ENCODE data around the gene GLB1L2. TPM values are rescaled to one million over a fixed set of nuclear protein-coding genes. Genes with fewer than 3 reads are reported as not detected.

GLB1L2 gene
- total RNA-seq, 1 experiment from 2014 or later, result 27.1 TPM

GRCh38 chr11:134360050-134360835, 28.5 kb downstream of the GLB1L2 start:
- no peaks in the 10 kb centered on the region for H3K9me3 ChIP-seq (ENCODE audit: control insufficient read depth in 1 of 2, insufficient read depth in 1 of 2, low read depth in 1 of 2, low read length in 2 of 2)
- RAD21 ChIA-PET (ENCODE audit: low non-redundant PET in 1 of 2, low total read pairs in 2 of 2, uncharacterized antibody in 2 of 2, unreplicated experiment in 2 of 2), result no interaction called here
- H3K79me2 ChIP-seq (ENCODE audit: insufficient read depth, low read length), result no peaks in the 10 kb centered on the region
- H2AFZ ChIP-seq (ENCODE audit: low read depth, low read length, poor library complexity, severe bottlenecking), result no peak overlapping the region
- H3K36me3 ChIP-seq (ENCODE audit: control insufficient read depth in 1 of 2, insufficient read depth in 2 of 2, low read length in 2 of 2), result no peaks in the 10 kb centered on the region
- no peak overlapping the region for H3K4me2 ChIP-seq (ENCODE audit: low read length)
- CTCF ChIA-PET, result no interaction called here
- DNase-seq (ENCODE audit: low read depth, low spot score), result peak; percentile 54
- no TSS peak for BruUV-seq (replicated peaks)
- H3K4me1 ChIP-seq (ENCODE audit: control insufficient read depth in 1 of 2, insufficient read depth in 2 of 2, low read length in 2 of 2), result no peaks in the 10 kb centered on the region
- no peak overlapping the region for H3K9ac ChIP-seq (ENCODE audit: low read length)
- no peak overlapping the region for H3K4me3 ChIP-seq (replicated peaks in 1 of 2; ENCODE audit: low read depth in 1 of 2, low read length in 2 of 2)
- H4K20me1 ChIP-seq (ENCODE audit: insufficient read depth), result no peaks in the 10 kb centered on the region
- peak; percentile 99 for ATAC-seq
- POLR2A ChIA-PET, result no interaction called here
- H3K9me2 ChIP-seq (ENCODE audit: insufficient read depth), result no peaks in the 10 kb centered on the region
- H3K27me3 ChIP-seq (ENCODE audit: insufficient read depth, low read length), result no peaks in the 10 kb centered on the region
- intact Hi-C loops (cut with micrococcal nuclease), result loop anchor here (1.0 to 5.0 kb wide), 5 partner anchors 219 to 507 kb away; no protein-coding TSS in a partner anchor
- TF ChIP-seq RAD21 (IDR thresholded peaks at IDR 0.05; ENCODE audit: low read depth) (peak; percentile 95), CTCF (IDR thresholded peaks at IDR 0.05 in 2 of 3, conservative IDR thresholded peaks at IDR 0.05 in 1 of 3; ENCODE audit: borderline replicate concordance in 1 of 3, insufficient read depth in 1 of 3, low read depth in 2 of 3, low read length in 2 of 3) (peak; percentile 86 to 93 (median 92)), ZFX (IDR thresholded peaks at IDR 0.05) (0 out of 2 replicates have a peak, but pooled peaks have one; percentile 29)
- TF ChIP-seq, protein P1, sequence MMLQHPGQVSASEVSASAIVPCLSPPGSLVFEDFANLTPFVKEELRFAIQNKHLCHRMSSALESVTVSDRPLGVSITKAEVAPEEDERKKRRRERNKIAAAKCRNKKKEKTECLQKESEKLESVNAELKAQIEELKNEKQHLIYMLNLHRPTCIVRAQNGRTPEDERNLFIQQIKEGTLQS (IDR thresholded peaks at IDR 0.05), result no peak
- TF ChIP-seq, protein P2, sequence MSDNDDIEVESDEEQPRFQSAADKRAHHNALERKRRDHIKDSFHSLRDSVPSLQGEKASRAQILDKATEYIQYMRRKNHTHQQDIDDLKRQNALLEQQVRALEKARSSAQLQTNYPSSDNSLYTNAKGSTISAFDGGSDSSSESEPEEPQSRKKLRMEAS (IDR thresholded peaks at IDR 0.05), result peak; percentile 79
- H3K27ac ChIP-seq (ENCODE audit: low read depth, low read length), result no peak overlapping the region

- H3K9ac ChIP-seq (ENCODE audit: low read length), result no peak overlapping the region
- intact Hi-C loops (cut with micrococcal nuclease), result loop anchor here (5.0 kb wide), 3 partner anchors 231 to 506 kb away; no protein-coding TSS in a partner anchor
- H3K79me2 ChIP-seq (ENCODE audit: insufficient read depth, low read length), result no peaks in the 10 kb centered on the region
- H3K27ac ChIP-seq (ENCODE audit: low read depth, low read length), result no peak overlapping the region
- DNase-seq (ENCODE audit: low read depth, low spot score) (no peak), ATAC-seq (no peak)
- no peak overlapping the region for H3K4me2 ChIP-seq (ENCODE audit: low read length)
- ChIA-PET POLR2A (no interaction called here), RAD21 (ENCODE audit: low non-redundant PET in 1 of 2, low total read pairs in 2 of 2, uncharacterized antibody in 2 of 2, unreplicated experiment in 2 of 2) (no interaction called here), CTCF (no interaction called here)
- H4K20me1 ChIP-seq (ENCODE audit: insufficient read depth), result no peaks in the 10 kb centered on the region
- H3K9me2 ChIP-seq (ENCODE audit: insufficient read depth), result no peaks in the 10 kb centered on the region
- BruUV-seq (replicated peaks), result no TSS peak
- no peak for TF ChIP-seq EZH2 (IDR thresholded peaks at IDR 0.05)
- TF ChIP-seq YY1 (IDR thresholded peaks at IDR 0.05; ENCODE audit: extremely low read depth, insufficient replicate concordance, low read depth, low read length), result no peak
- no peak for TF ChIP-seq CEBPB (IDR thresholded peaks at IDR 0.05; ENCODE audit: low read depth)
- TF ChIP-seq, protein P3, sequence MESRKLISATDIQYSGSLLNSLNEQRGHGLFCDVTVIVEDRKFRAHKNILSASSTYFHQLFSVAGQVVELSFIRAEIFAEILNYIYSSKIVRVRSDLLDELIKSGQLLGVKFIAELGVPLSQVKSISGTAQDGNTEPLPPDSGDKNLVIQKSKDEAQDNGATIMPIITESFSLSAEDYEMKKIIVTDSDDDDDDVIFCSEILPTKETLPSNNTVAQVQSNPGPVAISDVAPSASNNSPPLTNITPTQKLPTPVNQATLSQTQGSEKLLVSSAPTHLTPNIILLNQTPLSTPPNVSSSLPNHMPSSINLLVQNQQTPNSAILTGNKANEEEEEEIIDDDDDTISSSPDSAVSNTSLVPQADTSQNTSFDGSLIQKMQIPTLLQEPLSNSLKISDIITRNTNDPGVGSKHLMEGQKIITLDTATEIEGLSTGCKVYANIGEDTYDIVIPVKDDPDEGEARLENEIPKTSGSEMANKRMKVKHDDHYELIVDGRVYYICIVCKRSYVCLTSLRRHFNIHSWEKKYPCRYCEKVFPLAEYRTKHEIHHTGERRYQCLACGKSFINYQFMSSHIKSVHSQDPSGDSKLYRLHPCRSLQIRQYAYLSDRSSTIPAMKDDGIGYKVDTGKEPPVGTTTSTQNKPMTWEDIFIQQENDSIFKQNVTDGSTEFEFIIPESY (IDR thresholded peaks at IDR 0.05; ENCODE audit: extremely low read depth, insufficient replicate concordance, low read length), result no peak
- no peak for TF ChIP-seq ZNF274 (IDR thresholded peaks at IDR 0.05; ENCODE audit: low read depth, low read length)
- H3K27me3 ChIP-seq (ENCODE audit: insufficient read depth, low read length), result no peaks in the 10 kb centered on the region
- no peak overlapping the region for H2AFZ ChIP-seq (ENCODE audit: low read depth, low read length, poor library complexity, severe bottlenecking)
- no peaks in the 10 kb centered on the region for H3K4me1 ChIP-seq (ENCODE audit: control insufficient read depth in 1 of 2, insufficient read depth in 2 of 2, low read length in 2 of 2)
- no peak overlapping the region for H3K4me3 ChIP-seq (replicated peaks in 1 of 2; ENCODE audit: low read depth in 1 of 2, low read length in 2 of 2)
- no peaks in the 10 kb centered on the region for H3K9me3 ChIP-seq (ENCODE audit: control insufficient read depth in 1 of 2, insufficient read depth in 1 of 2, low read depth in 1 of 2, low read length in 2 of 2)
- no peaks in the 10 kb centered on the region for H3K36me3 ChIP-seq (ENCODE audit: control insufficient read depth in 1 of 2, insufficient read depth in 2 of 2, low read length in 2 of 2)
Measured at GRCh38 chr11:134361661-134362060, 29.9 kb downstream of the GLB1L2 start.

Data from HCT116 (cell line).